ENCODE results near the gene CABLES1. TPM values are rescaled to one million over a fixed set of nuclear protein-coding genes. Genes with fewer than 3 reads are reported as not detected.

CABLES1 gene
- polyA plus RNA-seq, 1 of the 3 experiments (the other 2 are of a cell fraction): 2.2 TPM

GRCh38 chr18:23114171-23114881 is 21.0 kb upstream of the CABLES1 start:
- H3K27ac ChIP-seq (ENCODE audit: low read depth in 2 of 2, low read length in 1 of 2): peak overlapping the region in 1 of 2 experiments; percentile 69; a peak in 1 of 4 replicates

More at GRCh38 chr18:23114171-23114881, 21.0 kb upstream of the CABLES1 start:
- CTCF ChIA-PET: interaction anchor here (1.3 kb wide), 1 partner anchor 17 kb away, joined by 4 read pairs; no protein-coding TSS in a partner anchor
- H3K9me3 ChIP-seq: no peaks in the 10 kb centered on the region
- H3K79me2 ChIP-seq (ENCODE audit: insufficient read depth): no peaks in the 10 kb centered on the region
- TF ChIP-seq IRF3 (IDR thresholded peaks at IDR 0.05; ENCODE audit: low read depth, low read length): no peak
- TF ChIP-seq YY1 (IDR thresholded peaks at IDR 0.05; ENCODE audit: low read depth): no peak
- no peak for TF ChIP-seq FOXM1 (IDR thresholded peaks at IDR 0.05; ENCODE audit: low read depth)
- TF ChIP-seq RXRA (IDR thresholded peaks at IDR 0.05; ENCODE audit: borderline replicate concordance, low read depth): no peak
- TF ChIP-seq FOSL2 (IDR thresholded peaks at IDR 0.05; ENCODE audit: borderline replicate concordance, low read depth): no peak
- no peak for TF ChIP-seq GABPA (IDR thresholded peaks at IDR 0.05; ENCODE audit: low read depth)
- TF ChIP-seq MEF2A (IDR thresholded peaks at IDR 0.05; ENCODE audit: borderline replicate concordance, low read depth): no peak
- TF ChIP-seq NRF1 (IDR thresholded peaks at IDR 0.05; ENCODE audit: low read depth, low read length): no peak
- no peak for TF ChIP-seq CTCF (IDR thresholded peaks at IDR 0.05)
- no peak for TF ChIP-seq EP300 (IDR thresholded peaks at IDR 0.05; ENCODE audit: borderline replicate concordance in 1 of 2, low read depth in 1 of 2, low read length in 1 of 2)
- TF ChIP-seq GATA2 (CRISPR knock-in tag; IDR thresholded peaks at IDR 0.05): no peak
- TF ChIP-seq ELF1 (IDR thresholded peaks at IDR 0.05): no peak
- no peak for TF ChIP-seq RCOR1 (IDR thresholded peaks at IDR 0.05; ENCODE audit: low read length)
- no peak for TF ChIP-seq PBX3 (IDR thresholded peaks at IDR 0.05)
- no peak for TF ChIP-seq NFIC (IDR thresholded peaks at IDR 0.05; ENCODE audit: borderline replicate concordance)
- no peak for TF ChIP-seq SMC3 (IDR thresholded peaks at IDR 0.05; ENCODE audit: low read depth, low read length)
- TF ChIP-seq USF1 (IDR thresholded peaks at IDR 0.05; ENCODE audit: borderline replicate concordance, low read depth): no peak
- no peaks in the 10 kb centered on the region for H3K9me2 ChIP-seq
- H3K4me1 ChIP-seq (ENCODE audit: control insufficient read depth in 1 of 2, insufficient read depth in 2 of 2, low read depth in 1 of 2, low read length in 1 of 2): peaks cover 0 to 8% of the 10 kb centered on the region in 2 experiments; a peak in 2 of 4 replicates
- H3F3A ChIP-seq (replicated peaks; ENCODE audit: insufficient read depth): no peaks in the 10 kb centered on the region
- H3K4me3 ChIP-seq (ENCODE audit: low read depth in 2 of 2, low read length in 1 of 2): no peak overlapping the region
- no peaks in the 10 kb centered on the region for H4K20me1 ChIP-seq (ENCODE audit: insufficient read depth)
- no peak overlapping the region for H2AFZ ChIP-seq (ENCODE audit: low read depth)
- no peak overlapping the region for H3K9ac ChIP-seq
- H3K4me2 ChIP-seq: no peak overlapping the region
- no peaks in the 10 kb centered on the region for H3K36me3 ChIP-seq (replicated peaks in 1 of 2; ENCODE audit: control insufficient read depth in 1 of 2, insufficient read depth in 2 of 2, low read length in 1 of 2)
- no peaks in the 10 kb centered on the region for H3K27me3 ChIP-seq (ENCODE audit: insufficient read depth)
- POLR2A ChIA-PET: no interaction called here
- no peak for DNase-seq
- WGBS (ENCODE audit: low lambda C conversion rate): 81% methylated on average over 10 of the region's 10 CpGs
